H1 (cell line): ENCODE data around the gene SMO. TPM values are rescaled to one million over a fixed set of nuclear protein-coding genes. Genes with fewer than 3 reads are reported as not detected.
"Not testable (repeated sequence)": the region's sequence is repeated elsewhere in the genome, so short reads cannot be mapped to it uniquely, and the experiment has no call there.

Experiments used
- CTCF ChIA-PET: fragments of 300-600 bp; sonication (Branson Sonifier 250); formaldehyde crosslinking; loops from one replicate; lab custom pipeline; 2021; ENCODE audit not compliant: partially characterized antibody; lab: Charles Lee
- POLR2A ChIA-PET: fragments of 300-600 bp; sonication (Branson Sonifier 250); formaldehyde crosslinking; loops from one replicate; lab custom pipeline; 2021; ENCODE audit warnings: inconsistent platforms; ENCODE audit not compliant: partially characterized antibody; lab: Charles Lee
- DNase-seq, 2 experiments: peaks; one replicate each; pipeline versions ENCODE4 v3.0.0 to v3.0.0-alpha.2; 2010 to 2022; ENCODE audit warnings: low spot score in 2 of 2, low read depth in 1 of 2, mixed read lengths in 1 of 2
- FAIRE-seq: peaks from 2 replicates; lab custom pipeline; 2011; peaks lifted over from hg19 to GRCh38; lab: Jason Lieb, UNC
- H2AFZ ChIP-seq: 2 replicates; pipeline ENCODE4 v1.8.1; 2012; ENCODE audit warnings: low read length, inconsistent platforms
- H2AK5ac ChIP-seq: 2 replicates; pipeline ENCODE4 v1.6.1; 2013; ENCODE audit warnings: low read depth, low read length
- H2BK120ac ChIP-seq: replicated peaks from 2 replicates; pipeline ENCODE3; 2013; ENCODE audit warnings: low read depth, low read length, inconsistent platforms
- H2BK12ac ChIP-seq: 2 replicates; pipeline ENCODE4 v1.6.1; 2013; ENCODE audit warnings: low read depth, low read length
- H2BK15ac ChIP-seq: 2 replicates; pipeline ENCODE4 v1.6.1; 2013; ENCODE audit warnings: low read length
- H2BK20ac ChIP-seq: 2 replicates; pipeline ENCODE4 v1.6.1; 2013; ENCODE audit warnings: low read length
- H2BK5ac ChIP-seq: 2 replicates; pipeline ENCODE4 v1.6.1; 2013; ENCODE audit warnings: low read depth, low read length
- H3K14ac ChIP-seq: 2 replicates; pipeline ENCODE4 v1.6.1; 2013; ENCODE audit warnings: inconsistent platforms; ENCODE audit not compliant: insufficient read length
- H3K18ac ChIP-seq: 2 replicates; pipeline ENCODE4 v1.6.1; 2013; ENCODE audit warnings: low read length; ENCODE audit errors: extremely low read depth
- H3K23ac ChIP-seq: 2 replicates; pipeline ENCODE4 v1.6.1; 2013; ENCODE audit warnings: inconsistent platforms; ENCODE audit not compliant: insufficient read length
- H3K23me2 ChIP-seq: 2 replicates; pipeline ENCODE4 v1.6.1; 2013; ENCODE audit warnings: low read depth, low read length
- H3K27ac ChIP-seq: 2 replicates; pipeline ENCODE4 v1.6.1; 2011; ENCODE audit warnings: low read depth, low read length, inconsistent platforms
- H3K27me3 ChIP-seq, 4 experiments: replicated peaks in 1 of 4; 1 replicate in 1 of 4; 2 replicates in 3 of 4; pipeline versions ENCODE4 v1.6.1 to v1.8.1; 2011 to 2013; ENCODE audit warnings: low read length in 3 of 4, mild to moderate bottlenecking in 3 of 4, inconsistent platforms in 2 of 4, mixed read lengths in 2 of 4, moderate library complexity in 1 of 4; ENCODE audit not compliant: control insufficient read depth in 3 of 4, insufficient read depth in 3 of 4; ENCODE audit errors: extremely low read depth in 1 of 4
- H3K36me3 ChIP-seq, 4 experiments: 2 replicates each; pipeline versions ENCODE4 v1.6.1 to v1.8.1; 2011 to 2013; ENCODE audit warnings: mild to moderate bottlenecking in 4 of 4, low read length in 3 of 4, moderate library complexity in 2 of 4, control low read depth in 1 of 4, inconsistent platforms in 1 of 4; ENCODE audit not compliant: insufficient read depth in 4 of 4, control insufficient read depth in 2 of 4
- H3K4ac ChIP-seq: replicated peaks from 2 replicates; pipeline ENCODE3; 2013; ENCODE audit warnings: low read length, low read depth, mixed read lengths, inconsistent platforms; ENCODE audit not compliant: insufficient read length
- H3K4me1 ChIP-seq, 4 experiments: replicated peaks in 1 of 4; 1 replicate in 1 of 4; 2 replicates in 3 of 4; pipeline versions ENCODE4 v1.6.1 to v1.8.1; 2011 to 2013; ENCODE audit warnings: low read length in 3 of 4, inconsistent platforms in 2 of 4, mixed read lengths in 1 of 4; ENCODE audit not compliant: insufficient read depth in 4 of 4, control insufficient read depth in 3 of 4
- H3K4me2 ChIP-seq, 2 experiments: 2 replicates each; pipeline versions ENCODE4 v1.6.1 to v1.8.1; 2011 to 2013; ENCODE audit warnings: low read depth in 2 of 2, low read length in 2 of 2, control low read depth in 1 of 2, inconsistent platforms in 1 of 2, mild to moderate bottlenecking in 1 of 2; ENCODE audit not compliant: insufficient read depth in 1 of 2
- H3K4me3 ChIP-seq, 4 experiments: fragments of 200-600, 300-600 bp in 1 of 4; sonication (generic), shearing (Covaris generic), sonication (Bioruptor Twin) in 1 of 4; 2 replicates each; pipeline versions ENCODE4 v1.5.1 to v1.8.1; 2011 to 2016; ENCODE audit warnings: low read length in 4 of 4, low read depth in 3 of 4, control low read depth in 2 of 4, inconsistent platforms in 2 of 4, mild to moderate bottlenecking in 2 of 4, mixed read lengths in 1 of 4, moderate library complexity in 1 of 4; ENCODE audit not compliant: insufficient read depth in 2 of 4; ENCODE audit errors: extremely low read depth in 1 of 4
- H3K56ac ChIP-seq: replicated peaks from 2 replicates; pipeline ENCODE3; 2013; ENCODE audit warnings: low read depth, mild to moderate bottlenecking, mixed read lengths, low read length, inconsistent platforms; ENCODE audit not compliant: insufficient read length
- H3K79me1 ChIP-seq: 2 replicates; pipeline ENCODE4 v1.6.1; 2013; ENCODE audit warnings: low read depth, low read length, control low read depth
- H3K79me2 ChIP-seq, 2 experiments: 2 replicates each; pipeline versions ENCODE4 v1.6.1 to v1.8.1; 2012 to 2013; ENCODE audit warnings: low read length in 2 of 2, mild to moderate bottlenecking in 2 of 2, inconsistent platforms in 1 of 2; ENCODE audit not compliant: insufficient read depth in 2 of 2, control insufficient read depth in 1 of 2
- H3K9ac ChIP-seq, 4 experiments: replicated peaks in 1 of 4; 1 replicate in 1 of 4; 2 replicates in 3 of 4; pipeline versions ENCODE4 v1.6.1 to v1.8.1; 2011 to 2013; ENCODE audit warnings: low read depth in 3 of 4, low read length in 3 of 4, control low read depth in 2 of 4, mild to moderate bottlenecking in 2 of 4, moderate library complexity in 2 of 4, inconsistent platforms in 1 of 4; ENCODE audit errors: extremely low read depth in 1 of 4
- H3K9me3 ChIP-seq, 2 experiments: 2 replicates each; pipeline versions ENCODE4 v1.6.1 to v1.8.1; 2012 to 2013; ENCODE audit warnings: mild to moderate bottlenecking in 2 of 2, moderate library complexity in 2 of 2, control low read depth in 1 of 2, inconsistent platforms in 1 of 2, low read depth in 1 of 2, low read length in 1 of 2, mixed read lengths in 1 of 2; ENCODE audit not compliant: insufficient read depth in 2 of 2
- H4K20me1 ChIP-seq, 2 experiments: replicated peaks in 1 of 2; 2 replicates each; pipeline versions ENCODE3 to v1.8.1; 2011 to 2013; ENCODE audit warnings: inconsistent platforms in 2 of 2, low read length in 2 of 2, mild to moderate bottlenecking in 1 of 2; ENCODE audit not compliant: insufficient read depth in 2 of 2, control insufficient read depth in 1 of 2
- H4K5ac ChIP-seq: 2 replicates; pipeline ENCODE4 v1.6.1; 2013; ENCODE audit warnings: low read length, low read depth, mixed read lengths, inconsistent platforms; ENCODE audit not compliant: insufficient read length
- H4K8ac ChIP-seq: 2 replicates; pipeline ENCODE4 v1.8.0; 2013; ENCODE audit warnings: mild to moderate bottlenecking, moderate library complexity, low read length, inconsistent platforms; ENCODE audit not compliant: insufficient read depth; ENCODE audit errors: extremely low read depth
- H4K91ac ChIP-seq: replicated peaks from 2 replicates; pipeline ENCODE3; 2013; ENCODE audit warnings: low read length, mixed read lengths, inconsistent platforms; ENCODE audit not compliant: insufficient read length
- WGBS, 2 experiments: shearing (Covaris generic) in 1 of 2; methylation state at CpG; one replicate each; pipeline versions ENCODE4 v1.1.6 to v1.1.7; 2013 to 2015; ENCODE audit warnings: low lambda C conversion rate in 2 of 2, mixed read lengths in 2 of 2, inconsistent platforms in 1 of 2, low coverage in 1 of 2, missing lambda C conversion rate in 1 of 2; ENCODE audit not compliant: insufficient replicate concordance in 2 of 2, insufficient coverage in 1 of 2, insufficient read length in 1 of 2; ENCODE audit errors: extremely low coverage in 1 of 2, missing lambda C conversion rate in 1 of 2; 5-methylcytosine and 5-hydroxymethylcytosine counted together
- polyA plus RNA-seq, 7 experiments: library from polyadenylated mRNA; depleted of rRNA in 3 of 7; stranded (reverse) in 5 of 7; unstranded in 2 of 7; fragments of >200 nt in 5 of 7; fragments of 200-250 nt in 2 of 7; gene quantifications; 1 replicate in 5 of 7; 2 replicates in 1 of 7; 4 replicates in 1 of 7; pipeline versions ENCODE4 v1.2.1 to v1.2.3, GENCODE V29; 2011 to 2013; ENCODE audit warnings: missing spikeins in 2 of 7, mixed read lengths in 2 of 7
- total RNA-seq: library from RNA; stranded (reverse); fragmentation: NEBNext Ultra II Directional; extraction: Animal tissue kit (Norgen Biotek cat#: 25700); gene quantifications from 2 replicates; pipeline ENCODE4 v1.2.1, GENCODE V29; 2021

Gene SMO
- total and polyA plus RNA-seq, 2 of the 8 experiments (the other 6 are each of a cell fraction or from before 2014, with no cell fraction given): 64.5 to 67.6 TPM

DNA sequence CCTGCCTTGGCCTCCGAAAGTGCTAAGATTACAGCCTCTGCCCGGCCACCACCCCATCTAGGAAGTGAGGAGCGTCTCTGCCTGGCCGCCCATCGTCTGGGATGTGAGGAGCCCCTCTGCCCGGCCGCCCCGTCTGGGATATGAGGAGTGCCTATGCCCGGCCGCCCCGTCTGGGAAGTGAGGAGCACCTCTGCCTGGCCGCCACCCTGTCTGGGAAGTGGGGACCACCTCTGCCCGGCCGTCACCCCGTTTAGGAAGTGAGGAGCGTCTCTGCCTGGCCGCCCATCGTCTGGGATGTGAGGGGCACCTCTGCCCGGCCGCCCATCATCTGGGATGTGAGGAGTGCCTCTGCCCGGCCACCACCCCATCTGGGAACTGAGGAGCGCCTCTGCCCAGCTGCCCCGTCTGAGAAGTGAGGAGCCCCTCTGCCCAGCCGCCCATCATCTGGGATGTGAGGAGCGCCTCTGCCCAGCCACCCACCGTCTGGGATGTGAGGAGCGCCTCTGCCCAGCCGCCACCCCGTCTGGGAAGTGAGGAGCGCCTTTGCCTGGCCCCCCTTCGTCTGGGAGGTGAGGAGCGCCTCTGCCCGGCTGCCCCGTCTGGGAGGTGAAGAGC, 27.8 kb downstream of the SMO start:
- H3K79me1 ChIP-seq, H2BK5ac ChIP-seq, FAIRE-seq, DNase-seq, H3K18ac ChIP-seq, H3K27ac ChIP-seq, H2BK20ac ChIP-seq, H3K4me2 ChIP-seq, H3K4me1 ChIP-seq, H3K79me2 ChIP-seq, H3K27me3 ChIP-seq, H2BK12ac ChIP-seq, H2BK120ac ChIP-seq, H3K4me3 ChIP-seq, H3K23ac ChIP-seq, H3K4ac ChIP-seq, H3K9ac ChIP-seq, H3K56ac ChIP-seq, H2AFZ ChIP-seq, H4K8ac ChIP-seq, POLR2A ChIA-PET, H3K14ac ChIP-seq, H4K20me1 ChIP-seq, H3K23me2 ChIP-seq, H4K91ac ChIP-seq, H4K5ac ChIP-seq, H2AK5ac ChIP-seq, H2BK15ac ChIP-seq: not testable (repeated sequence)
- CTCF ChIA-PET: interaction anchor here (0.7 to 10.6 kb wide), 3 partner anchors 23 to 66 kb away, joined by 3 to 258 read pairs (median 4); no protein-coding TSS in a partner anchor
- 97% methylated on average over 30 of the region's 34 CpGs; no CpG with 5 or more reads in 1 of the 2 experiments for WGBS, 2 experiments
- Histone ChIP-seq H3K9me3 (peaks cover 3 to 16% of the 10 kb centered on the region in 2 experiments; a peak in 2 of 4 replicates), H3K36me3 (peaks cover 9 to 20% (median 14%) of the 10 kb centered on the region in 4 experiments)
